K562 (cell line): ENCODE results near the gene KRI1. TPM values are rescaled to one million over a fixed set of nuclear protein-coding genes. Genes with fewer than 3 reads are reported as not detected.
A peak's percentile ranks its signal among the peaks of the same experiment; 100 is the strongest.

Experiments used
- ATAC-seq: fragments of 200-7000 bp; cut with Tn5 transposase; 3 replicates; pipeline ENCODE4 v1.9.1; 2020; ENCODE audit warnings: moderate library complexity
- BruUV-seq: library from RNA; stranded (reverse); fragments of 400-500 nt; replicated peaks from 2 replicates; lab custom pipeline; 2021; lab: Mats Ljungman, UMichigan
- CTCF ChIA-PET: fragments of 300-600 bp; formaldehyde crosslinking; extraction: SDS; loops from one replicate; lab custom pipeline; 2021; ENCODE audit warnings: low intra/inter-chr PET ratio; lab: Yijun Ruan, JAX
- POLR2A ChIA-PET: fragments of 300-600, 350-650 bp; sonication (Branson Sonifier 250); formaldehyde crosslinking; extraction: SDS; loops from one replicate; lab custom pipeline; 2021; ENCODE audit warnings: antibody characterized with exemption, inconsistent platforms; lab: Yijun Ruan, JAX
- DNase-seq, 4 experiments: peaks; one replicate each; pipeline versions ENCODE4 v3.0.0 to v3.0.0-alpha.2; 2011 to 2018; ENCODE audit warnings: low spot score in 3 of 4, mixed read lengths in 3 of 4; ENCODE audit errors: extremely low read depth in 1 of 4
- FAIRE-seq: peaks from 2 replicates; lab custom pipeline; 2011; peaks lifted over from hg19 to GRCh38; lab: Jason Lieb, UNC
- H2AFZ ChIP-seq: 2 replicates; pipeline ENCODE4 v1.6.0; 2011; ENCODE audit warnings: low read depth, low read length, control low read depth, inconsistent platforms
- H3K27ac ChIP-seq: fragments of 200-600 bp; 3 replicates; pipeline ENCODE4 v1.8.0; 2011; ENCODE audit warnings: low read depth, mild to moderate bottlenecking, control low read depth, inconsistent platforms, low read length, moderate library complexity, mixed read lengths; ENCODE audit errors: extremely low read depth
- H3K27me3 ChIP-seq, 2 experiments: fragments of 300-600 bp in 1 of 2; 2 replicates in 1 of 2; 3 replicates in 1 of 2; pipeline versions ENCODE4 v1.6.0 to v1.8.0; 2011; ENCODE audit warnings: inconsistent platforms in 2 of 2, low read length in 2 of 2, mild to moderate bottlenecking in 1 of 2, mixed read lengths in 1 of 2, moderate library complexity in 1 of 2; ENCODE audit not compliant: control insufficient read depth in 2 of 2, insufficient read depth in 2 of 2
- H3K36me3 ChIP-seq: fragments of 300-600 bp; 3 replicates; pipeline ENCODE4 v1.8.0; 2011; ENCODE audit warnings: mild to moderate bottlenecking, low read length, inconsistent platforms; ENCODE audit not compliant: control insufficient read depth, insufficient read depth
- H3K4me1 ChIP-seq, 2 experiments: fragments of 200-600 bp in 1 of 2; replicated peaks in 1 of 2; 2 replicates in 1 of 2; 3 replicates in 1 of 2; pipeline versions ENCODE4 v1.5.1 to v1.8.0; 2011; ENCODE audit warnings: inconsistent platforms in 2 of 2, low read length in 2 of 2, mild to moderate bottlenecking in 1 of 2, mixed read lengths in 1 of 2, moderate library complexity in 1 of 2; ENCODE audit not compliant: control insufficient read depth in 2 of 2, insufficient read depth in 2 of 2
- H3K4me2 ChIP-seq: 2 replicates; pipeline ENCODE4 v1.6.1; 2011; ENCODE audit warnings: low read length, control low read depth, inconsistent platforms, mixed read lengths; ENCODE audit not compliant: insufficient read depth
- H3K4me3 ChIP-seq: fragments of 200-600 bp; sonication (generic), shearing (Covaris generic); 2 replicates; pipeline ENCODE4 v1.5.1; 2016; ENCODE audit warnings: control low read depth, inconsistent platforms
- H3K79me2 ChIP-seq: fragments of 200-600 bp; 3 replicates; pipeline ENCODE4 v1.8.0; 2011; ENCODE audit warnings: low read length, inconsistent platforms; ENCODE audit not compliant: control insufficient read depth, insufficient read depth
- H3K9ac ChIP-seq, 2 experiments: 2 replicates each; pipeline versions ENCODE4 v1.6.0 to v1.6.1; 2011; ENCODE audit warnings: low read depth in 2 of 2, low read length in 2 of 2, control low read depth in 1 of 2, inconsistent platforms in 1 of 2, mild to moderate bottlenecking in 1 of 2, mixed read lengths in 1 of 2; ENCODE audit not compliant: insufficient read depth in 1 of 2
- H3K9me1 ChIP-seq: one replicate; pipeline ENCODE4 v1.6.0; 2011; ENCODE audit warnings: inconsistent platforms, mild to moderate bottlenecking, low read length, moderate library complexity; ENCODE audit not compliant: control insufficient read depth, insufficient read depth
- H3K9me3 ChIP-seq: replicated peaks from 2 replicates; pipeline ENCODE4 v1.5.1; 2011; ENCODE audit warnings: low read depth, low read length, inconsistent platforms; ENCODE audit not compliant: control insufficient read depth, insufficient read depth
- H4K20me1 ChIP-seq: replicated peaks from 2 replicates; pipeline ENCODE4 v1.6.1; 2011; ENCODE audit warnings: low read length, inconsistent platforms, mixed read lengths; ENCODE audit not compliant: control insufficient read depth, insufficient read depth
- ATF4 ChIP-seq: fragments of 450-650 bp; formaldehyde crosslinking; IDR thresholded peaks from 2 replicates; pipeline ENCODE4 v1.4.0; 2022; ENCODE audit warnings: mild to moderate bottlenecking, moderate library complexity
- BACH1 ChIP-seq: fragments of 200-800 bp; sonication (Bioruptor generic); IDR thresholded peaks from 2 replicates; pipeline ENCODE4 v1.6.1; 2016; ENCODE audit warnings: missing genetic modification characterization, missing compliant biosample characterization
- BCOR ChIP-seq: fragments of 450-650 bp; IDR thresholded peaks from 2 replicates; pipeline ENCODE4 v1.6.1; 2016
- HLTF ChIP-seq: fragments of 450-650 bp; IDR thresholded peaks from 2 replicates; pipeline ENCODE4 v1.6.1; 2016
- HMGXB4 ChIP-seq: sonication (generic); formaldehyde crosslinking; IDR thresholded peaks from 2 replicates; pipeline ENCODE4 v1.8.1; 2023; ENCODE audit warnings: mild to moderate bottlenecking, missing genetic modification reagents
- HOMEZ ChIP-seq: fragments of 250-450 bp; sonication (Bioruptor Pico); IDR thresholded peaks from 2 replicates; pipeline ENCODE4 v1.4.0; 2020; ENCODE audit warnings: mild to moderate bottlenecking, moderate library complexity
- IFI16 ChIP-seq: fragments of 250-450 bp; sonication (Bioruptor Pico); IDR thresholded peaks from 2 replicates; pipeline ENCODE4 v2.1.2; 2022; ENCODE audit warnings: mild to moderate bottlenecking, inconsistent platforms
- LCOR ChIP-seq: sonication (generic); formaldehyde crosslinking; IDR thresholded peaks from 2 replicates; pipeline ENCODE4 v1.8.0; 2022; ENCODE audit warnings: mild to moderate bottlenecking, missing genetic modification reagents
- MAX ChIP-seq: sonication (generic); formaldehyde crosslinking; IDR thresholded peaks from 2 replicates; pipeline ENCODE4 v1.9.0; 2022; ENCODE audit warnings: mild to moderate bottlenecking, missing genetic modification reagents
- MCM2 ChIP-seq: fragments of 450-650 bp; IDR thresholded peaks from 2 replicates; pipeline ENCODE4 v1.6.1; 2017; ENCODE audit warnings: low read depth, mild to moderate bottlenecking
- MTA2 ChIP-seq: fragments of 450-650 bp; IDR thresholded peaks from 2 replicates; pipeline ENCODE4 v1.6.1; 2016; ENCODE audit warnings: low read depth
- MYC ChIP-seq, 2 experiments: fragments of 250-450 bp in 1 of 2; sonication (Bioruptor Pico) in 1 of 2; IDR thresholded peaks; 2 replicates each; pipeline versions ENCODE4 v1.5.1 to v1.6.1; 2012 to 2021; ENCODE audit warnings: low read depth in 2 of 2, borderline replicate concordance in 1 of 2, improper control_type of control experiment in 1 of 2, low read length in 1 of 2, mild to moderate bottlenecking in 1 of 2, moderate library complexity in 1 of 2
- POLR2AphosphoS2 ChIP-seq: IDR thresholded peaks from 2 replicates; pipeline ENCODE4 v1.6.1; 2012; ENCODE audit warnings: low read length, improper control_type of control experiment
- RB1 ChIP-seq: fragments of 450-650 bp; IDR thresholded peaks from 2 replicates; pipeline ENCODE4 v1.6.1; 2017; ENCODE audit warnings: low read depth, mild to moderate bottlenecking
- TAF15 ChIP-seq: fragments of 200-400 bp; formaldehyde crosslinking; IDR thresholded peaks from 2 replicates; pipeline ENCODE4 v1.6.1; 2017; ENCODE audit warnings: mild to moderate bottlenecking, low read depth, low read length, moderate library complexity
- USF2 ChIP-seq: sonication (generic); formaldehyde crosslinking; IDR thresholded peaks from 2 replicates; pipeline ENCODE4 v1.5.0; 2020; ENCODE audit warnings: missing genetic modification reagents
- YBX1 ChIP-seq: fragments of 450-650 bp; IDR thresholded peaks from 2 replicates; pipeline ENCODE4 v1.7.1; 2016; ENCODE audit warnings: mild to moderate bottlenecking
- WGBS: fragments of 100-300 bp; shearing (Covaris generic); methylation state at CpG from one replicate; pipeline ENCODE4 v1.1.6; 2016; ENCODE audit warnings: low coverage, mixed read lengths; ENCODE audit not compliant: insufficient coverage; ENCODE audit errors: missing lambda C conversion rate; 5-methylcytosine and 5-hydroxymethylcytosine counted together
- in situ Hi-C: fragments of 300-500 bp; cut with MboI; formaldehyde crosslinking; loops from 4 replicates; pipeline ENCODE4 v1.15.0; 2018; ENCODE audit warnings: inconsistent platforms, mixed read lengths
- intact Hi-C: fragments of 100-400 bp; cut with micrococcal nuclease; formaldehyde crosslinking; loops from 2 replicates; pipeline ENCODE4 v1.14.2; 2022
- polyA plus RNA-seq, 8 experiments: library from polyadenylated mRNA; depleted of rRNA in 4 of 8; stranded (reverse) in 5 of 8; unstranded in 3 of 8; fragments of >200 nt; fragmentation: Nextera tagmentation in 2 of 8; fragmentation: Illumina TruSeq in 1 of 8; extraction: Ambion mirVana in 2 of 8; extraction: Trizol in 1 of 8; gene quantifications; 2 replicates each; pipeline versions ENCODE4 v1.2.1 to v1.2.3, GENCODE V29; 2011 to 2014; ENCODE audit warnings: inconsistent platforms in 1 of 8, missing spikeins in 1 of 8
- total RNA-seq, 7 experiments: library from RNA; depleted of rRNA in 6 of 7; stranded (reverse); fragments of >200 nt in 6 of 7; fragmentation: Illumina TruSeq in 2 of 7; extraction: Trizol in 2 of 7; gene quantifications; 2 replicates each; pipeline versions ENCODE4 v1.2.1 to v1.2.3, GENCODE V29; 2011 to 2021; ENCODE audit warnings: low replicate concordance in 1 of 7

KRI1 gene
- total and polyA plus RNA-seq, 9 of the 15 experiments (the other 6 are each of a cell fraction or from before 2014, with no cell fraction given): 1.1 to 50.7 (median 24.7) TPM

GRCh38 chr19:10580979-10581631 lies 15.3 kb upstream of the KRI1 start:
- Histone ChIP-seq H3K27ac (no peak overlapping the region), H3K4me3 (no peak overlapping the region), H3K9me1 (peaks cover 2% of the 10 kb centered on the region), H3K36me3 (no peaks in the 10 kb centered on the region), H3K27me3 (no peaks in the 10 kb centered on the region), H3K9ac (peak overlapping the region in 1 of 2 experiments; percentile 87; a peak in 1 of 4 replicates), H3K4me1 (peaks cover 12 to 19% of the 10 kb centered on the region in 2 experiments; a peak in 4 of 5 replicates), H3K4me2 (peak overlapping the region; percentile 74), H3K9me3 (no peaks in the 10 kb centered on the region), H4K20me1 (no peaks in the 10 kb centered on the region), H3K79me2 (no peaks in the 10 kb centered on the region), H2AFZ (peak overlapping the region; percentile 98)
- 17% methylated on average over 31 of the region's 31 CpGs for WGBS
- intact Hi-C loops (loop anchor here (1.0 to 5.0 kb wide), 3 partner anchors 39 to 118 kb away; partner anchors contain the start of gene ATG4D), in situ Hi-C loops (loop anchor here (5.0 kb wide), 2 partner anchors 61 to 116 kb away; no protein-coding TSS in a partner anchor)
- CTCF ChIA-PET: interaction anchor here (0.5 to 4.0 kb wide), 9 partner anchors 9 to 647 kb away, joined by 3 to 84 read pairs (median 5); partner anchors contain the start of gene QTRT1
- ATAC-seq (peak; percentile 87), FAIRE-seq (peak; percentile 99), DNase-seq (peak; percentile 78 to 96 (median 82))
- POLR2A ChIA-PET: interaction anchor here (0.6 to 1.9 kb wide), 13 partner anchors 9 to 138 kb away, joined by 3 to 9 read pairs (median 4); partner anchors contain the start of gene KEAP1
- no TSS peak for BruUV-seq
- TF ChIP-seq POLR2AphosphoS2 (no peak), BACH1 (no peak), MYC (IDR thresholded peaks at IDR 0.05; ENCODE audit: low read depth, low read length) (peak; percentile 87), MYC (CRISPR knock-in tag; IDR thresholded peaks at IDR 0.05; ENCODE audit: borderline replicate concordance, low read depth) (0 out of 2 replicates have a peak, but pooled peaks have one; percentile 13), MTA2 (no peak), USF2 (peak; percentile 60), IFI16 (no peak), TAF15 (no peak), HLTF (no peak), YBX1 (no peak), MCM2 (no peak), BCOR (peak; percentile 11; the same call in 1 of the 2 replicates), HOMEZ (CRISPR knock-in tag) (no peak), RB1 (peak; percentile 82), ATF4 (CRISPR knock-in tag) (no peak), HMGXB4 (CRISPR knock-in tag) (no peak), MAX (CRISPR knock-in tag) (peak; percentile 90), LCOR (CRISPR knock-in tag) (peak; percentile 67; the same call in 1 of the 2 replicates)
